CD14-positive monocyte (primary cell): ENCODE measurements around the gene JCHAIN. TPM values are rescaled to one million over a fixed set of nuclear protein-coding genes. Genes with fewer than 3 reads are reported as not detected.

ENCODE experiments used
- DNase-seq, 3 donors: peaks; one replicate each; pipeline ENCODE4 v3.0.0-alpha.2; 2011 to 2022
- H2AFZ ChIP-seq: 2 replicates; pipeline ENCODE4 v1.6.0; 2012; ENCODE audit warnings: mild to moderate bottlenecking, low read depth, low read length, inconsistent platforms; ENCODE audit not compliant: insufficient read depth, poor library complexity, severe bottlenecking
- H3K27ac ChIP-seq, 2 donors: 1 replicate in 1 of 2; 2 replicates in 1 of 2; pipeline ENCODE4 v1.5.1; 2012 to 2013; ENCODE audit warnings: low read length in 2 of 2, control low read depth in 1 of 2, inconsistent platforms in 1 of 2, low read depth in 1 of 2, mild to moderate bottlenecking in 1 of 2
- H3K27me3 ChIP-seq, 2 donors: one replicate each; pipeline versions ENCODE4 v1.6.0 to v1.6.1; 2011 to 2013; ENCODE audit warnings: low read length in 2 of 2; ENCODE audit not compliant: control insufficient read depth in 2 of 2, insufficient read depth in 2 of 2
- H3K36me3 ChIP-seq, 2 donors: replicated peaks in 1 of 2; 1 replicate in 1 of 2; 2 replicates in 1 of 2; pipeline versions ENCODE4 v1.5.1 to v1.6.1; 2012 to 2013; ENCODE audit warnings: low read length in 2 of 2, control low read depth in 1 of 2, inconsistent platforms in 1 of 2, mild to moderate bottlenecking in 1 of 2; ENCODE audit not compliant: insufficient read depth in 2 of 2, control insufficient read depth in 1 of 2
- H3K4me1 ChIP-seq, 2 donors: 1 replicate in 1 of 2; 2 replicates in 1 of 2; pipeline versions ENCODE4 v1.5.1 to v1.6.1; 2012 to 2013; ENCODE audit warnings: low read length in 2 of 2, control low read depth in 1 of 2, inconsistent platforms in 1 of 2, mild to moderate bottlenecking in 1 of 2, moderate library complexity in 1 of 2; ENCODE audit not compliant: insufficient read depth in 2 of 2, control insufficient read depth in 1 of 2
- H3K4me2 ChIP-seq: replicated peaks from 2 replicates; pipeline ENCODE3; 2012; ENCODE audit warnings: low read length, moderate library complexity, mild to moderate bottlenecking; ENCODE audit not compliant: poor library complexity, severe bottlenecking; ENCODE audit errors: extremely low read depth
- H3K4me3 ChIP-seq, 3 experiments: fragments of 200-600 bp in 1 of 3; sonication (generic) in 1 of 3; replicated peaks in 1 of 3; 1 replicate in 2 of 3; 2 replicates in 1 of 3; pipeline ENCODE4 v1.5.1; 2011 to 2013; ENCODE audit warnings: low read length in 3 of 3, mild to moderate bottlenecking in 3 of 3, control low read depth in 2 of 3, low read depth in 2 of 3, inconsistent platforms in 1 of 3, moderate library complexity in 1 of 3
- H3K79me2 ChIP-seq: 2 replicates; pipeline ENCODE4 v1.6.0; 2012; ENCODE audit warnings: mild to moderate bottlenecking, control low read depth, inconsistent platforms, low read length, moderate library complexity; ENCODE audit not compliant: insufficient read depth
- H3K9ac ChIP-seq: 2 replicates; pipeline ENCODE4 v1.6.0; 2017; ENCODE audit warnings: low read length, mild to moderate bottlenecking; ENCODE audit not compliant: insufficient read depth, poor library complexity, severe bottlenecking
- H3K9me3 ChIP-seq, 2 donors: replicated peaks in 1 of 2; 1 replicate in 1 of 2; 2 replicates in 1 of 2; pipeline versions ENCODE4 v1.5.1 to v1.6.1; 2012 to 2013; ENCODE audit warnings: low read length in 2 of 2, control low read depth in 1 of 2; ENCODE audit not compliant: control insufficient read depth in 1 of 2, insufficient read depth in 1 of 2
- H4K20me1 ChIP-seq: 2 replicates; pipeline ENCODE4 v1.6.0; 2012; ENCODE audit warnings: mild to moderate bottlenecking, low read length, control low read depth, moderate library complexity; ENCODE audit not compliant: insufficient read depth
- H3K27ac Mint-ChIP-seq, 7 donors: one replicate each; pipeline ENCODE4 v1.8.0; 2020; ENCODE audit warnings: mild to moderate bottlenecking in 7 of 7, mixed read lengths in 7 of 7, moderate library complexity in 6 of 7, inconsistent platforms in 2 of 7
- H3K27me3 Mint-ChIP-seq, 3 donors: one replicate each; pipeline ENCODE4 v1.8.0; 2021 to 2022; ENCODE audit warnings: low read depth in 3 of 3, mild to moderate bottlenecking in 3 of 3, mixed read lengths in 3 of 3, moderate library complexity in 3 of 3, inconsistent platforms in 1 of 3
- H3K36me3 Mint-ChIP-seq, 2 donors: one replicate each; pipeline ENCODE4 v1.8.0; 2020; ENCODE audit warnings: mixed read lengths in 2 of 2, inconsistent platforms in 1 of 2, mild to moderate bottlenecking in 1 of 2
- H3K4me1 Mint-ChIP-seq: one replicate; pipeline ENCODE4 v1.8.0; 2020; ENCODE audit warnings: mild to moderate bottlenecking, mixed read lengths
- H3K4me3 Mint-ChIP-seq, 2 donors: one replicate each; pipeline ENCODE4 v1.8.0; 2020; ENCODE audit warnings: mild to moderate bottlenecking in 2 of 2, mixed read lengths in 2 of 2, moderate library complexity in 1 of 2
- H3K9me3 Mint-ChIP-seq, 7 donors: one replicate each; pipeline ENCODE4 v1.8.0; 2020 to 2022; ENCODE audit warnings: mixed read lengths in 7 of 7, mild to moderate bottlenecking in 6 of 7, moderate library complexity in 6 of 7, inconsistent platforms in 2 of 7
- CTCF ChIP-seq: fragments of 200-600 bp; IDR thresholded peaks from one replicate; pipeline ENCODE4 v1.8.0; 2022; ENCODE audit warnings: antibody characterized with exemption, mild to moderate bottlenecking
- WGBS: methylation state at CpG from one replicate; pipeline ENCODE4 v1.1.5; 2013; ENCODE audit warnings: missing lambda C conversion rate; ENCODE audit not compliant: insufficient coverage; 5-methylcytosine and 5-hydroxymethylcytosine counted together
- intact Hi-C, 2 donors: fragments of 100-400 bp; cut with micrococcal nuclease; formaldehyde crosslinking; loops; one replicate each; pipeline versions ENCODE4 v1.15.0 to v1.15.1; 2023
- polyA plus RNA-seq, 3 donors: library from polyadenylated mRNA; depleted of rRNA in 1 of 3; unstranded in 2 of 3; stranded (reverse) in 1 of 3; fragments of 300-500 nt in 2 of 3; fragments of >200 nt in 1 of 3; fragmentation: Illumina TruSeq in 2 of 3; gene quantifications; 1 replicate in 2 of 3; 2 replicates in 1 of 3; pipeline ENCODE4 v1.2.3, GENCODE V29; 2012 to 2021
- small RNA-seq: library from RNA; depleted of rRNA; stranded (forward); fragments of <200 nt; gene quantifications from one replicate; pipeline ENCODE3, GENCODE V24; 2012; ENCODE audit warnings: low read depth; ENCODE audit not compliant: insufficient read length

The JCHAIN gene
- polyA plus RNA-seq, 3 donors, result 0.41 to 6.0 (median 1.9) TPM

- H3K27ac ChIP-seq, result no peak overlapping the region
- 92% methylated on average over 5 of the region's 8 CpGs for WGBS
- H3K4me3 ChIP-seq, result no peak overlapping the region
- H2AFZ ChIP-seq, result no peak overlapping the region
- Mint-ChIP-seq H3K9me3 (peaks cover 0 to 2% (median 0%) of the 10 kb centered on the region in 7 donors), H3K27me3 (peaks cover 0 to 2% (median 0%) of the 10 kb centered on the region in 3 donors), H3K27ac (no peak overlapping the region), H3K4me1 (no peaks in the 10 kb centered on the region), H3K36me3 (no peaks in the 10 kb centered on the region), H3K4me3 (no peak overlapping the region)
- no peaks in the 10 kb centered on the region for H3K27me3 ChIP-seq
- no peaks in the 10 kb centered on the region for H3K36me3 ChIP-seq
- no peaks in the 10 kb centered on the region for H3K79me2 ChIP-seq
- no peak for TF ChIP-seq CTCF
- DNase-seq, result no peak
- H3K9me3 ChIP-seq, result no peaks in the 10 kb centered on the region
- intact Hi-C loops, result no loop called here
- H4K20me1 ChIP-seq, result no peaks in the 10 kb centered on the region
- no peak overlapping the region for H3K9ac ChIP-seq
- no peak overlapping the region for H3K4me2 ChIP-seq
- H3K4me1 ChIP-seq, result no peaks in the 10 kb centered on the region
These were observed 59.8 kb downstream of the JCHAIN start for GRCh38 chr4:70606459-70606858.

Small RNA genes within 50 kb of the gene (small RNA-seq; reads per million reads assigned to genes)
- gene RNU6-520P (not detected), gene RNU6-784P (0.94 reads per million)

Other genes with a start within 250 kb of the JCHAIN start
- not detected for gene MUC7, start 194.3 kb downstream of the JCHAIN start, polyA plus RNA-seq
- not detected for gene AMTN, start 147.9 kb downstream of the JCHAIN start, polyA plus RNA-seq
- not detected for gene AMBN, start 74.3 kb downstream of the JCHAIN start, polyA plus RNA-seq
- not detected for gene ENAM, start 37.8 kb downstream of the JCHAIN start, polyA plus RNA-seq
- 10 to 100 TPM in 1 of 3 donors, 1 to 10 TPM in 2; 3.0 to 10.8 (median 5.0) TPM for gene UTP3, start 22.0 kb upstream of the JCHAIN start, polyA plus RNA-seq
- 10 to 100 TPM; 11.1 to 37.3 (median 12.5) TPM for gene RUFY3, start 55.5 kb upstream of the JCHAIN start, polyA plus RNA-seq
- gene GRSF1, start 173.4 kb upstream of the JCHAIN start, polyA plus RNA-seq, result 10 to 100 TPM; 29.1 to 95.9 (median 93.6) TPM
- 10 to 100 TPM in 1 of 3 donors, 1 to 10 TPM in 2; 3.9 to 10.7 (median 7.0) TPM for gene MOB1B, start 235.9 kb upstream of the JCHAIN start, polyA plus RNA-seq